GM18520 (cell line): ENCODE measurements around the gene MAK.
"Not testable (repeated sequence)": the region's sequence is repeated elsewhere in the genome, so short reads cannot be mapped to it uniquely, and the experiment has no call there.

Experiments used
- ATAC-seq: cut with Tn5 transposase; IDR thresholded peaks from one replicate; pipeline ENCODE4 v1.9.1; 2021; ENCODE audit not compliant: unreplicated experiment

MAK gene, protein sequence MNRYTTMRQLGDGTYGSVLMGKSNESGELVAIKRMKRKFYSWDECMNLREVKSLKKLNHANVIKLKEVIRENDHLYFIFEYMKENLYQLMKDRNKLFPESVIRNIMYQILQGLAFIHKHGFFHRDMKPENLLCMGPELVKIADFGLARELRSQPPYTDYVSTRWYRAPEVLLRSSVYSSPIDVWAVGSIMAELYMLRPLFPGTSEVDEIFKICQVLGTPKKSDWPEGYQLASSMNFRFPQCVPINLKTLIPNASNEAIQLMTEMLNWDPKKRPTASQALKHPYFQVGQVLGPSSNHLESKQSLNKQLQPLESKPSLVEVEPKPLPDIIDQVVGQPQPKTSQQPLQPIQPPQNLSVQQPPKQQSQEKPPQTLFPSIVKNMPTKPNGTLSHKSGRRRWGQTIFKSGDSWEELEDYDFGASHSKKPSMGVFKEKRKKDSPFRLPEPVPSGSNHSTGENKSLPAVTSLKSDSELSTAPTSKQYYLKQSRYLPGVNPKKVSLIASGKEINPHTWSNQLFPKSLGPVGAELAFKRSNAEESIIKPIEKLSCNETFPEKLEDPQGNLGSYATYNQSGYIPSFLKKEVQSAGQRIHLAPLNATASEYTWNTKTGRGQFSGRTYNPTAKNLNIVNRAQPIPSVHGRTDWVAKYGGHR

GRCh38 chr6:10837995-10838793 lies at the start of gene MAK:
MAK (minus strand) TSS chr6:10838539; CDS start chr6:10830648, 7,891 bp downstream.
- peak; percentile 65 for ATAC-seq

DNA sequence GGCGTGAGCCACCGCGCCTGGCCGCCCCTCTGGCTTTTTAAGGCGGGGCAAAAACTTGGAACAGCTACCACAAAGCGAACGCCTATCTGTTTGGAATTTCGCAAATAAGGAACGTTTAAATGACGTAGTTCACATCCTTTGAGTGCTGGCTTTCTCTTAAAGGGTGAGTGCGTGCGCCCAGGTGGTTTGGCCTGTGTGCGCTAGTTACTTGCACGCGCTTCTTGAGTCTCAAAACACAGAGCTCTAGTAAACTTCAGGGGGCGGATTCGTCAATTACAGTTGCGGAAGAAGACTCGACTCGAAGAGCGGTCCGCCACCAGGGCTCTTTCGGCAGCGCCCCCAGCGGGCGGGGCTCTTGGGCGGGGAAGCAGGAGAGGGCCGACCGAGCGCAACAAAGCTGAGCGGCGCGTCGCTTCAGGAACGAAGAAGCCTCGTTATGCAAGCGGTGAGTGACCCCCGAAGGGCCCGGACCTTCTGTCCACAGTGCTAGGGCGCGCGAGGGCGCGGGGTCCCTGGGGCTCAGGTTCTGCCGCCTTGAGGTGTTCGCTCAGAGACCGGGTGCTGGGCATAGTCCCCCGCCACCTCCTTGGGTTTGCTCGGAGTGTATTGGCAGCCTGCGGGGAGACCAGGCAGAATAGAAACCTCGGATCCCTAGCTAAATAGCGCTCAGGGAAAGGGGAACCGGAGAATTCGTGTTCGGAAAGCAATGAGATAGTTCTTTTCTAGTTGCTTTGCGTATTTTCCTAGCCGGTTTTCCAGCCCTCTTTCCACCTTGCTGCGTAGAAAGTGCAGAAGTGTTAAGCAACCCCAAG lies 48.6 kb upstream of the MAK start, which contains the start of gene SYCP2L:
TSS of gene SYCP2L (plus strand) at position 362 of the 812 bp plus-strand sequence. CDS start at position 437, 75 bp downstream.
- peak; percentile 39 for ATAC-seq

DNA sequence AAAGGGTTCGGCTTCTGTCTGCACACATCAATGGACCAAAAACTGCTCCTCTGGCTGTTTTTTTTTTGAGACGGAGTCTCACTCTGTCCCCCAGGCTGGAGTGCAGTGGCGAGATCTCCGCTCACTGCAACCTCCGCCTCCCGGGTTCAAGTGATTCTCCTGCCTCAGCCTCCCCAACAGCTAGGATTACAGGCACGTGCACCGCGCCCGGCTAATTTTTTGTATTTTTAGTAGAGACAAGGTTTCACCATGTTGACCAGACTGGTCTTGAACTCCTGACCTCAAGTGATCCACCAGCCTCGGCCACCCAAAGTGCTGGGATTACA lies 48.0 kb upstream of the MAK start:
- not testable (repeated sequence) for ATAC-seq

- ATAC-seq, result no peak
These were observed 46.1 kb upstream of the MAK start for GRCh38 chr6:10884245-10884972.

DNA sequence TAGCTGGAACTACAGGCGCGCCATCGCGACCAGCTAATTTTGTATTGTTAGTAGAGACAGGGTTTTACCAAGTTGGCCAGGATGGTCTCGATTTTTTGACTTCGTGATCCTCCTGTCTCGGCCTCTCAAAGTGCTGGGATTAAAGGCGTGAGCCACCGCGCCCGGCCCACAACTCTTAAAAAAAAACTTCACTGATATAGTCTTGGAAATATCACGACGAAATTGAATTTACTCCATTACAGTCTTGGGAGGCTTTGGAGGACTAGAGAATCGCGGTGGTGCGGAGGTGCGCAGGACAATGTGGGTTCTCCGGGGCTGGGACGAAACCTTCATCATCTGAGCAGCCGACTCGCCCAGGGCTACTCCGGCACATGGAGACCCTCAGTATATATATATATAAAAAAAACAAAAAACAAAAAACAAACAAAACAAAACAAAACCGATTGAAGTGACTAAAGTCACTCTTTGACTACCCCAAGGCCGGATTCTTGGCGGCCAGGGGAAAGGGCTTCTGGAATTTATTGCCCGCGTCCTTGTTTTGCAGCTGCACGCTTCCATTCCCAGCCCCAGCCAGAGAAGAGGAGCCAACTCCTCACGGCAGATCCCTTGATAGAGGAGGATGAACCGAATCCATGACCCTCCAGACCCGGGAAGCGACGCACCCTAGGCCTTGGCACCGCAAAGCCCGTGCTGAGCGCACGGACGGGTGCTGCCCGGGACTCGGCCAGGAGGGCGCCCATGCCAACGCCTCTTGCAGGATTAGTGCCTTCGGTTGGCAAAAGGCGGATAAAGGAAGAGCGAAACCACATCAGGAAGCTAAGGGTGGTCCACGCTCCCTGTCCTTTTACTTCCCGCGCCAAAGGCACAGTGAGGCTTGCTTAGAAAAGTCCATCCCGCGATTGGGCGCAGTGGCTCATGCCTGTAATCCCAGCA lies 45.2 kb upstream of the MAK start:
- ATAC-seq, result no peak

DNA sequence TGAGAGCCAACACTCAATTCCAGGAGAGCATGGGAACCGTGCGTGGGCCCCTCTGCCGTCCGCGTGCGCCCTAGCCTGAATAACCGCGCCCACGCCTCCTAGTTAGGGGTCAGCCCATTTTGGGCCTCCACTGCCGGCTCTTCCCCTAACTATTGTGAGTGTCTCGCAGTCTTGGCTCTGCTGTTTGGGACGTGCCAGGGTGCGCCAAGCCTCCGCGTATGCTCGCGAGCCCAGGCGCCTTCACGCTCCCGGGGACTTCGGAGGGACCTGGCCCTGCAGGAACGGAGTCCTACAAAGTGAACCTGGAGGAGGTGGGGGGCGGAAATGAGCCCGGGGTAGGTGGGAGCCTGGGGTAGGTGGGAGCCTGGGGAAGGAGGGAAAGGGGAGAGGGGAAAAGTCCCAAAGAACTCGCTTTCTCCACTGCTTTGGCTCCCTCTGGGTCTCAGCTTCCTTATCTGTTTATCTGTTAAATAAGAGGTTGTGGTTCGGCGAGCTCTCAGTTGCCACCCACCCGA lies 44.4 kb upstream of the MAK start:
- no peak for ATAC-seq

- ATAC-seq, result not testable (repeated sequence)
These were observed 43.9 kb upstream of the MAK start for GRCh38 chr6:10882253-10882630.

- ATAC-seq, result no peak
These were observed 42.0 kb upstream of the MAK start for GRCh38 chr6:10880366-10880765.

DNA sequence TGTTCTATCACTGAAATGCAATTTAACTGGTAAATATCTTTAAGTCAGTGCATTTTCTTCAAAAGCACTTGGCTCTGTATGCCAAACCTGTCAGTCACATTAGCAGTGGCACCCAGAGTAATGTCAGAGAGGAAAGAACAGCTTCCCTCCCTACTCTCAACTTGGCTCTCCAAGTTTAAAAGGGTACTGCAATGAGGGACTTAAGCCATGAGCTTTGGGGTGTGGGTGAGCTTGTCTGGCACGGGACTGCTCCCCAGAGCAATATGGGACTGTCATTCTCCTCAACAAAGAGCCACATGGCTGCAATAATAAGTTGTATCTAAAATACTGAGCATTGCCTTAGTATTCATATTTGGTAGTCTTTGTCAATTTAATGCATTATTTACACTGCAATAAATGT lies 39.5 kb upstream of the MAK start:
- no peak for ATAC-seq

DNA sequence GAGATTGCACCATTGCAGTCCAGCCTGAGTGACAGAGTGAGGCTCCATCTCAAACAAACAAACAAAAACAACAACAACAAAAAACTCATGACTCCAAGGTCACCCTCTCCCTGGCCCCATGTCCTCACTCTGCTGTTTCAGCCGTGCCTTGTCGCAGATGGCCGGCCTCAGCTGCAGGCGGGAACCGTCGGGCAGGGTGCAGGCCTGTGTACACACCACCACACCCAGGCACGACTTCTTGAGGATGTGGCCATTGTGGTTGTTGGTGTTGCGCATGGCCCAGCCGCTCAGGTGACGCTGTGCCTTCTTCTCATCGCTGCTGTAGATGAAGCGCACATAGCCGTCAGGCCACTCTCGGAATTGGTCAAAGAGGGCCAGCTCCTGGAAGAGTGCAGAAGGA lies 38.7 kb upstream of the MAK start:
- ATAC-seq, result no peak

- no peak for ATAC-seq
These were observed 36.7 kb upstream of the MAK start for GRCh38 chr6:10875026-10875425.

GRCh38 chr6:10874207-10874606 lies 35.9 kb upstream of the MAK start:
- no peak for ATAC-seq

DNA sequence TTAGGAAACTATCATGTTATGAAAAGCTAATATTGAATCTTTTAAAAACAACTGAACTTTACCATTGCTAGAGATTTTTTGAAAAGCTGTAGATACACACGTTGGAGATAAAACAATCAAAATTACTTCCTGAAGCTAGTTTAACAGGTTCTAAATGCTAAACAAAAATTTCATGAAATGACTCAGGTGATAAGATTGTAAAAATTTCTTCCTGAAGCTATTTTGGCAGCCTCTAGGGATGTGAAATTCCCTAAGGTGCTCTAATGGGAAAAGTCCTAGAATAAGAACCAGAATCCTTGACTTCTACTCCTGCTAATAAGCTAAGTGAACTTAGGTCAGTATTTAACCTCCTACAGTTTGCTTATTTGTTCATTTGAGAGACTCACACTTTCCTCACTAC lies 35.0 kb upstream of the MAK start:
- no peak for ATAC-seq

DNA sequence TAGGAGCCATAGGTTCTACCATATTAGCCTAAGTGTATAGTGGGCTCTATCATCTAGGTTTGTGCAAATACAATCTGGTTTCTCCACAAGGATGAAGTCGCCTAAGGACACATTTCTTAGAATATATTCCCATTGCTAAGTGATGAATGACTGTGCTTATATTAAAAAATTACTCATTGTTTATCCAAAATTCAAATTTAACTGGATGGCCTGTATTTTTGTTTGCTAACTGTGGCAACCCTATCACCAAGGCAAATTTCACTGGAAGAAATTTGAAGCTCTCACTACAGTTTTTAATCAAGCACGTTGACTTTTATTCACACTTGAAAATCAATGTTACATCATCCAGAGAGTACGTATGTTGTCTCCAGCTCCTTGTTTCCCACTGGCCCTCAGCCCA lies 29.6 kb upstream of the MAK start:
- no peak for ATAC-seq

GRCh38 chr6:10866709-10867108 lies 28.4 kb upstream of the MAK start:
- not testable (repeated sequence) for ATAC-seq

DNA sequence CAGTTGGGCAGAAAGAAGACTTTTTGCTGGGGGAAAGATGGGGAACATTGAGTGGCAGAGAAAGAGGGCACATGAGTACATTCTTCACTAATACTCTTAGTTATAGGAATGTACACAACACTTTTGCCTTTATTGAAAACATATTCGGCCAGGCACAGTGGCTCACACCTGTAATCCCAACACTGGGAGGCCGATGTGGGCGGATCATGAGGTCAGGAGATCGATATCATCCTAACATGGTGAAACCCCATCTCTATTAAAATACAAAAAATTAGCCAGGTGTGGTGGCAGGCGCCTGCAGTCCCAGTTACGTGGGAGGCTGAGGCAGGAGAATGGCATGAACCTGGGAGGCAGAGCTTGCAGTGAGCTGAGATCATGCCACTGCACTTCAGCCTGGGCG lies 24.7 kb upstream of the MAK start:
- ATAC-seq, result not testable (repeated sequence)

- no peak for ATAC-seq
These were observed 24.0 kb upstream of the MAK start for GRCh38 chr6:10862361-10862760.

DNA sequence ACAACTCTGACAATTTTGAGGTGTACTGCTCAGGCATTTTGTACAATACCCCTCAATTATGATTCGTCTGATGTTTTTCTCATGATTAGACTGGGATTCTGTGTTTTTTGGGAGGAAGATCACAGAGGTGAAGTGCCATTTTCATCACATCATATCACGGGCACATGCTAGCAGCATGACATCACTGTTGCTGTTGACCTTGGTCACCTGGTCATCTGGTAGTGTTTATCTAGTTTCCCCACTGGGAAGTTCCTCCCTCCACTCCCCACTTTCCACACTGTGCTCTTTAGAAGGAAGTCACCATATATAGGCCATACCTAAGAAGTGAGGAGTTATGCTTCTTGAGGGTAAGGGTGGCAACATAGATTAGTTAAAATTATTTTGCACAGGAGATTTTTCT lies 22.7 kb upstream of the MAK start:
- ATAC-seq, result no peak

GRCh38 chr6:10857259-10857658 lies 18.9 kb upstream of the MAK start:
- ATAC-seq, result no peak
